HFF-Myc (cell line): Measurements from ENCODE around the gene OR7C2.

Experiments used
- DNase-seq: peaks from one replicate; pipeline ENCODE4 v3.0.0-alpha.2; 2011; ENCODE audit warnings: low read depth; ENCODE audit errors: extremely low read depth
- H3K4me3 ChIP-seq: replicated peaks from 2 replicates; pipeline ENCODE4 v1.5.1; 2011; ENCODE audit warnings: low read depth, mild to moderate bottlenecking, control low read depth, low read length
- TF ChIP-seq, protein P1 (sequence below): IDR thresholded peaks from 2 replicates; pipeline ENCODE4 v1.5.1; 2012; ENCODE audit warnings: mild to moderate bottlenecking, low read depth, low read length, control low read depth; ENCODE audit errors: missing control alignments

OR7C2 gene

GRCh38 chr19:14977128-14977527 is 35.8 kb downstream of the OR7C2 start:
- no peak overlapping the region for H3K4me3 ChIP-seq
- no peak for DNase-seq

GRCh38 chr19:14978161-14978776 is 37.0 kb downstream of the OR7C2 start:
- DNase-seq: no peak
- TF ChIP-seq, protein P1, sequence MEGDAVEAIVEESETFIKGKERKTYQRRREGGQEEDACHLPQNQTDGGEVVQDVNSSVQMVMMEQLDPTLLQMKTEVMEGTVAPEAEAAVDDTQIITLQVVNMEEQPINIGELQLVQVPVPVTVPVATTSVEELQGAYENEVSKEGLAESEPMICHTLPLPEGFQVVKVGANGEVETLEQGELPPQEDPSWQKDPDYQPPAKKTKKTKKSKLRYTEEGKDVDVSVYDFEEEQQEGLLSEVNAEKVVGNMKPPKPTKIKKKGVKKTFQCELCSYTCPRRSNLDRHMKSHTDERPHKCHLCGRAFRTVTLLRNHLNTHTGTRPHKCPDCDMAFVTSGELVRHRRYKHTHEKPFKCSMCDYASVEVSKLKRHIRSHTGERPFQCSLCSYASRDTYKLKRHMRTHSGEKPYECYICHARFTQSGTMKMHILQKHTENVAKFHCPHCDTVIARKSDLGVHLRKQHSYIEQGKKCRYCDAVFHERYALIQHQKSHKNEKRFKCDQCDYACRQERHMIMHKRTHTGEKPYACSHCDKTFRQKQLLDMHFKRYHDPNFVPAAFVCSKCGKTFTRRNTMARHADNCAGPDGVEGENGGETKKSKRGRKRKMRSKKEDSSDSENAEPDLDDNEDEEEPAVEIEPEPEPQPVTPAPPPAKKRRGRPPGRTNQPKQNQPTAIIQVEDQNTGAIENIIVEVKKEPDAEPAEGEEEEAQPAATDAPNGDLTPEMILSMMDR: no peak
- H3K4me3 ChIP-seq: no peak overlapping the region

More at GRCh38 chr19:14977128-14977527, 35.8 kb downstream of the OR7C2 start:
- TF ChIP-seq, protein P1: no peak

DNA sequence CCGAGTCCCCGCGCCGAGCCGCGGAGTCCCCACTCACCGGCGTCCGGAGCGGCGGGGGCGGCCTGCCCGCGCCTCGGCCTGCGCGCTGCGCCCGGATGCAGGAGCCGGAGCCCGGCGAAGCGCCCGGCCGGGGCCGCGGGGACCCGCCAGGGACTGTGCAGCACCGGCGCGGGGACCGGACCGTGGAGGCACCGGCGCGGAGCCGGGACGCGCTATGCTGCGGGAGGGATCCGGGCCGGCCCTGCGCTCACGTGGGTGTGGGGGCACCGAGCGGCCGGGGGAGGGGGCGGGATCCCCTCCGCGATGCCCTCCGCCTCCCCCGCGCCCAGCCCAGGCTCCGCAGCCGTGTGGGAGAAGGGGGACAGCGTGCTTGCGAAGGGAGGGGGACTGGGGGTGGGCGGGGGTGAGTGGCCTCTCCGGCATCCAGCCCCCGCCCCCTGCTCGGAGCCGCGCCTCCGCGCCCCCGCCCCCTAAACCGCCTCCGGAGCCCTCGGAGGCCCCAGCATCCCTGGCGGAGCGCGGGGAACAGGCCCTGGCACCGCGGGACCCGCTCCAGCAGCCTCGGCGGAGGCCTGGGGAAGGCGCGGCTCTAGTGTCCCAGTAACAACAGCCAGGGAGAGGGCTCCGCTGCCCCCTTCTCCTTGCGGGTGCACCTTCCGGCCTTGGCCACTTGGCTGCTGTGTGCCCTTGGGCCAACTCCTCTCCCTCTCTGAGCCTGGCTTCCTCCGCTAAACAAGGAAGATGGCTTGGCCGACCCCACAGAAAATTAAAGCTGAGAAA is 38.4 kb downstream of the OR7C2 start, which contains the start of gene SLC1A6:
TSS of gene SLC1A6 (minus strand) at position 389 of the 780 bp plus-strand sequence. CDS start 6,954 bp downstream, outside the sequence.
- TF ChIP-seq, protein P1: no peak
- no peak for DNase-seq
- no peak within 1 kb of the TSS for H3K4me3 ChIP-seq

GRCh38 chr19:14985133-14985532 is 43.8 kb downstream of the OR7C2 start:
- DNase-seq: no peak
- TF ChIP-seq, protein P1: no peak
- no peak overlapping the region for H3K4me3 ChIP-seq
